Mucosa of rectum (tissue), 2 donors: ENCODE results near the gene PLA1A.

Source experiments
- H3K27ac ChIP-seq, 2 donors: one replicate each; pipeline ENCODE4 v1.7.0; 2013; ENCODE audit warnings: inconsistent platforms in 2 of 2, low read depth in 2 of 2, low read length in 2 of 2
- H3K27me3 ChIP-seq, 2 donors: one replicate each; pipeline ENCODE4 v1.7.0; 2013; ENCODE audit warnings: low read length in 2 of 2; ENCODE audit not compliant: control insufficient read depth in 2 of 2, insufficient read depth in 2 of 2
- H3K36me3 ChIP-seq, 2 donors: one replicate each; pipeline ENCODE4 v1.7.0; 2013; ENCODE audit warnings: low read length in 2 of 2; ENCODE audit not compliant: control insufficient read depth in 2 of 2, insufficient read depth in 2 of 2
- H3K4me1 ChIP-seq, 2 donors: one replicate each; pipeline ENCODE4 v1.7.0; 2013; ENCODE audit warnings: low read length in 2 of 2, mild to moderate bottlenecking in 1 of 2; ENCODE audit not compliant: control insufficient read depth in 2 of 2, insufficient read depth in 2 of 2
- H3K4me3 ChIP-seq, 2 donors: one replicate each; pipeline ENCODE4 v1.7.0; 2013; ENCODE audit warnings: low read length in 2 of 2
- H3K9ac ChIP-seq, 2 donors: one replicate each; pipeline ENCODE4 v1.7.0; 2013; ENCODE audit warnings: low read length in 2 of 2, low read depth in 1 of 2, mild to moderate bottlenecking in 1 of 2
- H3K9me3 ChIP-seq, 2 donors: one replicate each; pipeline ENCODE4 v1.7.0; 2013; ENCODE audit warnings: low read length in 2 of 2; ENCODE audit not compliant: control insufficient read depth in 2 of 2
- donor health status: healthy.
- donor health status: Normal muscosa, but diverticular disease.

The PLA1A gene

DNA sequence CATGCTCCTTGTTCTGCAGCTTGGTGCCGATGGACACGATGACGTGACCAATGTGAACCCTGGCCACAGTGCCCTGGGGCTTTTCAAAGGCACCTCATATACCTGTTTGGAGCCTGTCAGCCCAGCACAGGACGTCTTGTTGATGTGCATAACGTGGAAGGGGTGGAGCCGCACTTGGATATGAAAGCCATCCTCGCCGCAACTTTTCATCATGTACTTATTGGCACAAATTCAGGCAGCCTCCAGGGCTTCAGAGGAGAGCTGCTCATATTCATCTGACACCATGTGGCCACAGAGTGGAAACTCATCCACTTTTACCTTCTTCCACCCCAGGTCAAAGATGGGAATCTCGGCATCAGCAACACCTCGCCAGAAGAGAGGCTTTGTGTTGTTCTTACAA lies 38.0 kb downstream of the PLA1A start:
- H3K27me3 ChIP-seq, result no peaks in the 10 kb centered on the region
- H3K27ac ChIP-seq, result no peak overlapping the region
- H3K36me3 ChIP-seq, result no peaks in the 10 kb centered on the region
- no peak overlapping the region for H3K4me3 ChIP-seq
- H3K9ac ChIP-seq, result no peak overlapping the region
- H3K9me3 ChIP-seq, result no peaks in the 10 kb centered on the region
- H3K4me1 ChIP-seq, result peaks cover 3 to 4% of the 10 kb centered on the region in 2 donors

DNA sequence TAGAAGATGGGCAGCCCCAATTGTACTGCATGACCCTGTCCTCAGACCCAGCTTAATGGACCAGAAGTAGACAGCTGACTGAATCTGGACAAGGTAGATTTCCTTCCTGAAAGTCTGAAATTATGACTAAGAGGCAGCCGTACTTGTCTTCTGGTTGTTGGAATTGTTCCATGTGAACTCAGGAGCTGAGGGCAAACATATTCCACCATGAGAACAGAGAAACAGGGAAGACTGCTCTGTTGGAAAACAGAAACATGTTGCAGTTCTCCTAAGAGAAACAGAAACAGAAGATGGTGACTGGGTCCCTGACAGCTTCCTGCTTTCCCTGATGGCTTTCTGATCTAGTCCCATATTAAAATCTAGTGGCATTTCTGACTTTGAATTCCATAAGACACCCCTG lies 38.6 kb downstream of the PLA1A start:
- H3K9me3 ChIP-seq, result no peaks in the 10 kb centered on the region
- no peak overlapping the region for H3K27ac ChIP-seq
- no peaks in the 10 kb centered on the region for H3K36me3 ChIP-seq
- no peaks in the 10 kb centered on the region for H3K27me3 ChIP-seq
- no peak overlapping the region for H3K9ac ChIP-seq
- peaks cover 3 to 4% of the 10 kb centered on the region in 2 donors for H3K4me1 ChIP-seq
- no peak overlapping the region for H3K4me3 ChIP-seq

DNA sequence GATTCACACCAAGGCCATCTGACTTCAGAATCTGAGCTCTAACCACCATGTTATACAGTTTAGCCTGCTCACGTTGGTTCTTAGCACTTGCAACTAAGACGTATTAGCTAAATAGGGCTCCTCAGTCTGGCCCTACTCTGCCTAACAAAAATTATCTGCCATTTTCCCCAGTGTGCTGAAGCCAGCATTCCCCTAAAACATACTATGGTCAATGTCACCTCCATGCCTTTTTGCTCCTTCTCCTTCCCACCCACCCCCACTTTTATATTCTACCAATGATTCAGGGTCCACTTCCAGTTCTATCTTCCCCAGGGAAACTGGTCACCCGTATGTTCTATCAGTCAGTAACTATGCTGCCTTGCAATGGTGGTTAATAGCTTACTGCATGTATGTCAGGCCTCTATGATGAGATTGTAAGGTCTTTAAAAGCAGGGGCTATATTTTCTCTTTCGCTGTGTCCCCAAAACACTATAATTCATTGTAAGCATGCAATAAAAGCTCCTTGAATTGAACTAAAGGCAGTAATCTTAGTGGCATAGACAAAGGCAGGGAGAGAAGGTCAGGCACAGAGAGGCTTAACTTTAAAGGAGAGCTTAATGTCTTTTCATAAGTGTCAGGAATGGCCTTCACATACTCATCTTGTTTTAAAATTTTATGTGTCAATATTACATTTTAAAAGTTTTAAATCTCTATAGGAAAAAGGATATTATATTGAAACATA lies 39.4 kb downstream of the PLA1A start:
- Histone ChIP-seq H3K36me3 (peaks cover 0 to 2% of the 10 kb centered on the region in 2 donors), H3K9me3 (no peaks in the 10 kb centered on the region), H3K4me3 (no peak overlapping the region), H3K4me1 (peaks cover 3 to 4% of the 10 kb centered on the region in 2 donors), H3K9ac (no peak overlapping the region), H3K27ac (peak overlapping the region in 1 of 2 donors; percentile 73), H3K27me3 (no peaks in the 10 kb centered on the region)

DNA sequence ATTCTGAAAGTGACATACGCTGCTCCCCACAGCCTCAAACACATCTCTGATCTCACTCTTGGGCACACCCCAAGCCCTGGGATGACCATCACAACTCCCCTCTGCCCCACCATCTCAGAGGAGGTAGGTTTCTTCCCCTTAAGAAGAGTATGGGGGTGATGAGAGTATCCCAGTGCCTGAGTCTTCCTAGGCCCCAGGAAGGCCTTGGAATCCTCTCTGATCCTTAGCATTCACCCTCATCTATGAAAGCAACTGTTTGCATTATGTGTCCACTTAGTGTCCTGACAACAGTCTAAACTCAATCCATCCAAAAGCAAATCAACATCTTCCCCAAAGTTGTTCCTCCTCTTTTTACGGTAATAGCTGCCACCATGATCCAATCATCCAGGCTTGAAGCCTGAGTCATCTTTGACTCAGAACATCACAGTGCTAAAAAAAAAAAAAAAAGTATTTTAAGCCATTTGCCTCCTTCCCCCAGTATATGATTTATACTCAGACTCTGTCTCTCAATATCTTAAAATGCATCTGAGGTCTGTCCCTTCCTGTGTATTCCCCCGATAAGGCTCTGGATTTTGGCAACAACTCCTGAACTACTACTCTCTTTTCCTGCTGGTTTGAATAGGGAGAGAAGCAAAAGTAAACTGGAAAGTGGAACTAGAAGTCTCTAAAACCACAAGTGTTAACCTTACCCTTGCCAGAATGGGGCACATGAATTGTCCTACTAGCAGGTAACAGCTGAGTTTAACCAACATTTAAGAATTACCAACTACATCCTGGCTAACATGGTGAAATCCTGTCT lies 40.2 kb downstream of the PLA1A start:
- Histone ChIP-seq H3K4me1 (peaks cover 3 to 4% of the 10 kb centered on the region in 2 donors), H3K4me3 (peak overlapping the region in 1 of 2 donors; percentile 2), H3K27ac (peak overlapping the region; percentile 59 to 73), H3K27me3 (no peaks in the 10 kb centered on the region), H3K36me3 (peaks cover 0 to 4% of the 10 kb centered on the region in 2 donors), H3K9ac (no peak overlapping the region), H3K9me3 (no peaks in the 10 kb centered on the region)

DNA sequence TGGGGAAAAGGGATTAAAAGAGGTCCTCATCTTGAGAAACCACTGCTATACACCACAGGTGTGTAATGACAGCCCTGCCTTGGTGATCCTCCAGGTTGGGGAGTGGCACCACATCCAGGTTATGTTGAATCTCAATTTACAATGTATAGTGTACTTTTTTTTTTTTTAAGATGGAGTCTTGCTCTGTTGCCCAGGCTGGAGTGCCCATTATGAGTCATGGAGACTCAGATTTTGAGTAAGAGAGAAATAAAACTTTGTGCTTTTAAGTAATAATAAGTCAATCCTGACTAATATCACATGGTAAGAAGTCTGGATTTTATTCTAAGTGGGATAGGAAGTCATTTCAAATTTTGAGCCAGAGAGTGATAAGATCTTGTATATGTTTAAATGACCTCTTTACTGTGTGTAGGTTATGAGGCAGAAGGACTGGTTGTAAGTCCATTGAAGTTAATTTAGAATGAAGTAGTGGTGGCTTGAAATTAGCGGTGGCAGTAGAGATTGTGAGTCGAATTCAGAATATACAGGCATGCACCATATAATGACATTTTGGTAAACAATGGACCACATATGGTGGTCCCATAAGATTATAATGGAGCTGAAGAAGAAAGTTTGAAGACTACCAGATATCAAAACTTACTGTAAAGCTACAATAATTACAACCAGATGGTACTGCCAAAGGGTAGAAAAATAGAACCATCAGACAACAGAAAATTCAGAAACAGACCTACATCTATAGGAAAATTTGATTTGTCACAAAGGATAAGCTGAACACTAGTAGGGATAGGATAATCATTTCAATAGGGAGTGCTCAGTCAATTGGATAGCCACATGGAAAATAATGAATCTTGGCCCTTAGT lies 42.0 kb downstream of the PLA1A start:
- H3K9ac ChIP-seq, result no peak overlapping the region
- no peak overlapping the region for H3K27ac ChIP-seq
- H3K4me3 ChIP-seq, result no peak overlapping the region
- H3K4me1 ChIP-seq, result peaks cover 3 to 4% of the 10 kb centered on the region in 2 donors
- H3K9me3 ChIP-seq, result no peaks in the 10 kb centered on the region
- peaks cover 0 to 4% of the 10 kb centered on the region in 2 donors for H3K36me3 ChIP-seq
- H3K27me3 ChIP-seq, result no peaks in the 10 kb centered on the region

DNA sequence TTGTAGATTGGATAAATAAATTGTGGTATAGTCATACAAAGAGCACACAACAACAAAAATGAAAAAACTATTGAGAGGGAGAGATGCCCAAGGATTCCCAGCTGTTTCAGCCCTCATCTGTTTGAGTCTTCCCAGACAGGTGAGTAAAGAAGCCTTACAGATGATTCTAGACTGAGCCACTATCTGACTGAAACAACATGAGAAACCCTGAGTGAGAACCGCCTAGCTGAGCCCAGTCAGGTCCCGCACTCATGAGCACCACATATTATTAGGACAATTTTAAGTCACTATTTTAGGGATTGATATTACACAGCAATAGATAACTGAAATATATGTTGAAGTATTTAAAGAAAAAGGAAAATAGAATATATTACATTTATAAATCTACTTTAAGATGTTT lies 43.7 kb downstream of the PLA1A start:
- no peak overlapping the region for H3K4me3 ChIP-seq
- H3K36me3 ChIP-seq, result peaks cover 0 to 4% of the 10 kb centered on the region in 2 donors
- no peaks in the 10 kb centered on the region for H3K9me3 ChIP-seq
- H3K9ac ChIP-seq, result no peak overlapping the region
- H3K27ac ChIP-seq, result no peak overlapping the region
- H3K4me1 ChIP-seq, result peaks cover 3 to 4% of the 10 kb centered on the region in 2 donors
- H3K27me3 ChIP-seq, result no peaks in the 10 kb centered on the region

DNA sequence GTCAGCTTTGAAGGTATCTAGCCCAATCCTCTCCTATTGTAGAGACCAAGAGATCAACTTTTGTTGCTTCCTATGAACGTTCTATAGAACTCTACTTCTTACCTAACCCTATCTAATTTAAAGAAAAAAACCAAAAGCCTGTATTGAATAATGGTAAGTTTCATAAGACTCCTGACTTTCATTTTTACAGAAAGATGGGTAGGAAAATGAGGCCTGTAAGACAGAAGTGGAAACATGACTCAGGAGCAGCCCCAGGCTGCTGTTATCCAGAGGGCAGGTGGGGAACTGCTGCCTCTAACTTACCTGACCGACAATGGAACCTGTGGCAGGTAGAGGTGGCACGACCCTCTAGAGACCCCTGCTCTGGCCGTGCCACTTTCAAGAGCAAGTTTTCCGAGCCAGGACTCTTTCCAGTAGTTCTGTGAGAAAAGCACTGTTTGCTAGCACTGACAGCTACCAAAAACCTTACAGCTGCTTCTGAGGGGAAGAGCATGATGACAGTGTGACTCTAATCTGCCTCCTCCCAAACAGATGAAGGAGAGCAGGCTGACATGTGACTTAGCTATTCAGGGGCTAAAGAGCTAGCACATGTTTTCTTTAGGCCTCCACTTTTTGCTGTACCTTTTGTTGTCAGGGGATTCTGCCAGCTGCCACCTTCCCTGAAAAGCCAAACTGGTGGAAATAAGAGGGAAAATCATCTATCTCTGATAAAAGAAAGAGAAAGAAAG lies 45.2 kb downstream of the PLA1A start:
- H3K27me3 ChIP-seq, result no peaks in the 10 kb centered on the region
- H3K36me3 ChIP-seq, result peaks cover 0 to 4% of the 10 kb centered on the region in 2 donors
- no peak overlapping the region for H3K9ac ChIP-seq
- peak overlapping the region; percentile 1 to 11 for H3K27ac ChIP-seq
- no peaks in the 10 kb centered on the region for H3K4me1 ChIP-seq
- no peaks in the 10 kb centered on the region for H3K9me3 ChIP-seq
- no peak overlapping the region for H3K4me3 ChIP-seq

DNA sequence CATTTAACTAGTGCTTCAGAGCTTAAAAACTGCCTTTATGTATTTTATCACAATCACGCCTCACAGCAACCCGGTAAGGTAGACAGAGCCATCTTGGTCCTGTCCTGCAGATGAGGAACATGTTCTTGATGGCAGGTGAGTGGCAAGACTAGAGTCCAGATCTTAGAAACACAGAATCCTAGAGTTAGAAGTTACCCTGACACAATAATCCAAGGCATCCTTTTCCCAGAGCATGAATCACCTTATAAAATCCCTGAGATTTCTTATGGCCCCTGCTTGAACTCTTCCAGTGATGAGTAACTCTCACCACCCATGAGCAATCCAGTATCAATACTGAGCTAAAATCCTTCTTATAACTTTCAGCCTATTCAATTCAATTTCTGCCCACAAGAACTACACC lies 45.8 kb downstream of the PLA1A start:
- Histone ChIP-seq H3K36me3 (peaks cover 3 to 4% of the 10 kb centered on the region in 2 donors), H3K27me3 (no peaks in the 10 kb centered on the region), H3K27ac (peak overlapping the region; percentile 1 to 11)

DNA sequence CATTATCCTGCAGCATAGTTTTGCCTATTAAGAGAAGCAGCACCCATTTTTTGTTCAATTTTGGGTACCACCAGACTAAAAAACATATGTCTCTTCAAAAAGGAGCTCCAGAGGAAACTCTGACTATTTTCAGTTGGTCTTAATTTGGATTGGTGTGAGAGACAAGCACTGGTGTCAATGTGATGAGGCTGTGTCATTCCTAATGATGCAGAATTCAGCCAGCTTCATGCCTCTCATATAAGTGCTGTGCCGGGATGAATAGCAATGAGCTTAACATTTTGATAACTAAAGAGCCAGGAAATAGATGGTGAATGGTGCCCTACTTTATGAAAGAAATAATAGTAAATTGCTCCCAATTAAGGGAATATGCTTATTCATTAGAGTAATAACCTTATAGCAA lies 46.8 kb downstream of the PLA1A start:
- peaks cover 3 to 4% of the 10 kb centered on the region in 2 donors for H3K36me3 ChIP-seq

More for the DNA sequence above, 45.8 kb downstream of the PLA1A start:
- Histone ChIP-seq H3K4me1 (peaks cover 0 to 3% of the 10 kb centered on the region in 2 donors), H3K9me3 (no peaks in the 10 kb centered on the region), H3K4me3 (no peak overlapping the region), H3K9ac (no peak overlapping the region)

More for the DNA sequence above, 46.8 kb downstream of the PLA1A start:
- H3K9ac ChIP-seq, result no peak overlapping the region
- H3K27me3 ChIP-seq, result no peaks in the 10 kb centered on the region
- H3K4me3 ChIP-seq, result no peak overlapping the region
- peaks cover 0 to 3% of the 10 kb centered on the region in 2 donors for H3K4me1 ChIP-seq
- H3K9me3 ChIP-seq, result no peaks in the 10 kb centered on the region
- H3K27ac ChIP-seq, result no peak overlapping the region
